Activated CD4-positive, alpha-beta memory T cell treated with anti-CD3 and anti-CD28 coated beads for 36 hours (primary cell): ENCODE results near the gene UBA6. TPM values are rescaled to one million over a fixed set of nuclear protein-coding genes. Genes with fewer than 3 reads are reported as not detected.

ENCODE experiments used
- CTCF ChIA-PET: fragments of 350-600 bp; sonication (Branson Sonifier 250); formaldehyde crosslinking; loops from one replicate; lab custom pipeline; 2021; ENCODE audit warnings: antibody characterized with exemption, inconsistent platforms; lab: Charles Lee
- POLR2A ChIA-PET: fragments of 350-600 bp; sonication (Branson Sonifier 250); formaldehyde crosslinking; loops from one replicate; lab custom pipeline; 2021; ENCODE audit warnings: antibody characterized with exemption; lab: Charles Lee
- DNase-seq: peaks from one replicate; pipeline ENCODE4 v3.0.0-alpha.2; 2020
- H3K27ac Mint-ChIP-seq: one replicate; pipeline ENCODE4 v1.8.0; 2021; ENCODE audit warnings: mixed read lengths
- H3K27me3 Mint-ChIP-seq: one replicate; pipeline ENCODE4 v1.8.0; 2021; ENCODE audit warnings: mixed read lengths
- H3K36me3 Mint-ChIP-seq: one replicate; pipeline ENCODE4 v1.8.0; 2021; ENCODE audit warnings: mixed read lengths
- H3K4me1 Mint-ChIP-seq: one replicate; pipeline ENCODE4 v1.8.0; 2021; ENCODE audit warnings: low read depth, mixed read lengths
- H3K4me3 Mint-ChIP-seq: one replicate; pipeline ENCODE4 v1.8.0; 2021; ENCODE audit warnings: mild to moderate bottlenecking, mixed read lengths
- H3K9me3 Mint-ChIP-seq: one replicate; pipeline ENCODE4 v1.8.0; 2021; ENCODE audit warnings: mixed read lengths
- intact Hi-C: fragments of 100-400 bp; cut with micrococcal nuclease; formaldehyde crosslinking; loops from one replicate; pipeline ENCODE4 v1.15.1; 2023
- total RNA-seq, 2 experiments: library from RNA; stranded (reverse); gene quantifications; one replicate each; pipeline ENCODE4 v1.2.3, GENCODE V29; 2021

UBA6 gene
- total RNA-seq, 2 experiments from 2014 or later, result 107 to 112 TPM

GRCh38 chr4:67725132-67725531, 24.2 kb upstream of the UBA6 start:
- CTCF ChIA-PET, result interaction anchor here (1.4 kb wide), 1 partner anchor 22 kb away, joined by 5 read pairs; no protein-coding TSS in a partner anchor

GRCh38 chr4:67723949-67724348, 23.0 kb upstream of the UBA6 start:
- POLR2A ChIA-PET, result interaction anchor here (0.7 kb wide), 1 partner anchor 10 kb away, joined by 3 read pairs; no protein-coding TSS in a partner anchor
- Mint-ChIP-seq H3K27me3 (no peaks in the 10 kb centered on the region), H3K36me3 (peaks cover 15% of the 10 kb centered on the region), H3K27ac (no peak overlapping the region), H3K4me3 (no peak overlapping the region), H3K4me1 (peaks cover 10% of the 10 kb centered on the region), H3K9me3 (peaks cover 5% of the 10 kb centered on the region)
- no peak for DNase-seq
- intact Hi-C loops, result no loop called here
- CTCF ChIA-PET, result no interaction called here

More at GRCh38 chr4:67725132-67725531, 24.2 kb upstream of the UBA6 start:
- peaks cover 5% of the 10 kb centered on the region for H3K9me3 Mint-ChIP-seq
- no peaks in the 10 kb centered on the region for H3K27me3 Mint-ChIP-seq
- no peak for DNase-seq
- peaks cover 10% of the 10 kb centered on the region for H3K4me1 Mint-ChIP-seq
- POLR2A ChIA-PET, result no interaction called here
- intact Hi-C loops, result no loop called here
- H3K4me3 Mint-ChIP-seq, result no peak overlapping the region
- H3K27ac Mint-ChIP-seq, result no peak overlapping the region
- peaks cover 23% of the 10 kb centered on the region for H3K36me3 Mint-ChIP-seq

- POLR2A ChIA-PET, result interaction anchor here (0.7 kb wide), 1 partner anchor 9 kb away, joined by 3 read pairs; no protein-coding TSS in a partner anchor
- CTCF ChIA-PET, result no interaction called here
Observed at GRCh38 chr4:67723341-67723740, 22.4 kb upstream of the UBA6 start.

GRCh38 chr4:67721770-67722597, 21.0 kb upstream of the UBA6 start:
- no peak overlapping the region for H3K4me3 Mint-ChIP-seq
- CTCF ChIA-PET, result interaction anchor here (1.9 kb wide), 1 partner anchor 25 kb away, joined by 6 read pairs; no protein-coding TSS in a partner anchor
- H3K4me1 Mint-ChIP-seq, result peaks cover 5% of the 10 kb centered on the region
- H3K36me3 Mint-ChIP-seq, result peaks cover 16% of the 10 kb centered on the region
- DNase-seq, result no peak
- H3K9me3 Mint-ChIP-seq, result no peaks in the 10 kb centered on the region
- POLR2A ChIA-PET, result no interaction called here
- H3K27me3 Mint-ChIP-seq, result no peaks in the 10 kb centered on the region
- intact Hi-C loops, result no loop called here
- no peak overlapping the region for H3K27ac Mint-ChIP-seq

More at GRCh38 chr4:67723341-67723740, 22.4 kb upstream of the UBA6 start:
- Mint-ChIP-seq H3K4me1 (peaks cover 10% of the 10 kb centered on the region), H3K36me3 (peaks cover 12% of the 10 kb centered on the region), H3K9me3 (peaks cover 5% of the 10 kb centered on the region), H3K4me3 (no peak overlapping the region), H3K27ac (no peak overlapping the region), H3K27me3 (no peaks in the 10 kb centered on the region)
- DNase-seq, result no peak
- intact Hi-C loops, result no loop called here

GRCh38 chr4:67721315-67721769, 20.4 kb upstream of the UBA6 start:
- no peak for DNase-seq
- no peak overlapping the region for H3K4me3 Mint-ChIP-seq
- no peak overlapping the region for H3K27ac Mint-ChIP-seq
- no peaks in the 10 kb centered on the region for H3K27me3 Mint-ChIP-seq
- intact Hi-C loops, result no loop called here
- peaks cover 20% of the 10 kb centered on the region for H3K36me3 Mint-ChIP-seq
- POLR2A ChIA-PET, result no interaction called here
- H3K4me1 Mint-ChIP-seq, result no peaks in the 10 kb centered on the region
- CTCF ChIA-PET, result interaction anchor here (1.9 kb wide), 1 partner anchor 25 kb away, joined by 6 read pairs; no protein-coding TSS in a partner anchor
- no peaks in the 10 kb centered on the region for H3K9me3 Mint-ChIP-seq

GRCh38 chr4:67719953-67720617, 19.1 kb upstream of the UBA6 start:
- ChIA-PET CTCF (interaction anchor here (1.9 kb wide), 1 partner anchor 26 kb away, joined by 6 read pairs; no protein-coding TSS in a partner anchor), POLR2A (no interaction called here)
- Mint-ChIP-seq H3K9me3 (no peaks in the 10 kb centered on the region), H3K4me1 (no peaks in the 10 kb centered on the region), H3K27me3 (no peaks in the 10 kb centered on the region), H3K36me3 (peaks cover 24% of the 10 kb centered on the region), H3K4me3 (no peak overlapping the region), H3K27ac (no peak overlapping the region)
- intact Hi-C loops, result no loop called here
- no peak for DNase-seq

GRCh38 chr4:67718848-67719247, 17.9 kb upstream of the UBA6 start:
- CTCF ChIA-PET, result no interaction called here
- intact Hi-C loops, result no loop called here
- no peak overlapping the region for H3K27ac Mint-ChIP-seq

GRCh38 chr4:67717586-67717985, 16.6 kb upstream of the UBA6 start:
- no peak overlapping the region for H3K27ac Mint-ChIP-seq
- peaks cover 27% of the 10 kb centered on the region for H3K36me3 Mint-ChIP-seq
- CTCF ChIA-PET, result interaction anchor here (0.6 to 1.3 kb wide), 3 partner anchors 17 to 29 kb away, joined by 3 read pairs; partner anchors contain the start of gene UBA6

More at GRCh38 chr4:67718848-67719247, 17.9 kb upstream of the UBA6 start:
- Mint-ChIP-seq H3K4me3 (no peak overlapping the region), H3K9me3 (no peaks in the 10 kb centered on the region), H3K36me3 (peaks cover 27% of the 10 kb centered on the region), H3K27me3 (no peaks in the 10 kb centered on the region), H3K4me1 (peaks cover 8% of the 10 kb centered on the region)
- DNase-seq, result no peak
- POLR2A ChIA-PET, result no interaction called here

GRCh38 chr4:67714955-67715354, 14.0 kb upstream of the UBA6 start:
- Mint-ChIP-seq H3K36me3 (peaks cover 16% of the 10 kb centered on the region), H3K27me3 (no peaks in the 10 kb centered on the region), H3K4me1 (peaks cover 16% of the 10 kb centered on the region), H3K4me3 (no peak overlapping the region), H3K27ac (no peak overlapping the region), H3K9me3 (no peaks in the 10 kb centered on the region)
- ChIA-PET POLR2A (no interaction called here), CTCF (no interaction called here)
- intact Hi-C loops, result no loop called here
- no peak for DNase-seq

More at GRCh38 chr4:67717586-67717985, 16.6 kb upstream of the UBA6 start:
- Mint-ChIP-seq H3K4me3 (no peak overlapping the region), H3K9me3 (no peaks in the 10 kb centered on the region), H3K27me3 (no peaks in the 10 kb centered on the region), H3K4me1 (peaks cover 16% of the 10 kb centered on the region)
- intact Hi-C loops, result no loop called here
- POLR2A ChIA-PET, result interaction anchor here (2.4 kb wide), 1 partner anchor 16 kb away, joined by 4 read pairs; the partner anchor contains the start of gene UBA6
- DNase-seq, result no peak

- H3K27me3 Mint-ChIP-seq, result no peaks in the 10 kb centered on the region
- H3K36me3 Mint-ChIP-seq, result peaks cover 22% of the 10 kb centered on the region
- peak; percentile 50 for DNase-seq
- H3K9me3 Mint-ChIP-seq, result no peaks in the 10 kb centered on the region
- H3K4me3 Mint-ChIP-seq, result no peak overlapping the region
- peaks cover 16% of the 10 kb centered on the region for H3K4me1 Mint-ChIP-seq
- intact Hi-C loops, result no loop called here
- peak overlapping the region; percentile 52 for H3K27ac Mint-ChIP-seq
- CTCF ChIA-PET, result no interaction called here
- POLR2A ChIA-PET, result interaction anchor here (0.7 to 0.8 kb wide), 2 partner anchors 9 to 150 kb away, joined by 3 to 5 read pairs; no protein-coding TSS in a partner anchor
Observed at GRCh38 chr4:67714248-67714583, 13.3 kb upstream of the UBA6 start.

GRCh38 chr4:67713529-67714247, 12.7 kb upstream of the UBA6 start:
- DNase-seq, result no peak
- Mint-ChIP-seq H3K27ac (peak overlapping the region; percentile 52), H3K36me3 (peaks cover 22% of the 10 kb centered on the region), H3K4me1 (peaks cover 16% of the 10 kb centered on the region), H3K27me3 (no peaks in the 10 kb centered on the region), H3K4me3 (no peak overlapping the region), H3K9me3 (no peaks in the 10 kb centered on the region)
- POLR2A ChIA-PET, result interaction anchor here (0.7 to 0.8 kb wide), 2 partner anchors 10 to 150 kb away, joined by 3 to 5 read pairs; no protein-coding TSS in a partner anchor
- CTCF ChIA-PET, result interaction anchor here (1.6 kb wide), 1 partner anchor 33 kb away, joined by 4 read pairs; no protein-coding TSS in a partner anchor
- intact Hi-C loops, result no loop called here
